K562 (cell line): ENCODE data around the gene MOSPD3. TPM values are rescaled to one million over a fixed set of nuclear protein-coding genes. Genes with fewer than 3 reads are reported as not detected.
A peak's percentile ranks its signal among the peaks of the same experiment; 100 is the strongest.

Experiments
- FIP1L1 ChIP-seq: fragments of 200-400 bp; formaldehyde crosslinking; IDR thresholded peaks from 2 replicates; pipeline ENCODE4 v1.6.1; 2018; ENCODE audit warnings: mild to moderate bottlenecking, low read depth, low read length; ENCODE audit not compliant: poor library complexity, severe bottlenecking
- KDM5B ChIP-seq: fragments of 200-600 bp; sonication (generic); IDR thresholded peaks from 2 replicates; pipeline ENCODE4 v1.6.1; 2012; ENCODE audit warnings: low read depth, mild to moderate bottlenecking, moderate library complexity, low read length, control low read depth, inconsistent platforms; ENCODE audit not compliant: insufficient replicate concordance
- NONO ChIP-seq, 2 experiments: fragments of 200-400 bp in 1 of 2; fragments of 450-650 bp in 1 of 2; formaldehyde crosslinking in 1 of 2; IDR thresholded peaks; 2 replicates each; pipeline ENCODE4 v1.6.1; 2017; ENCODE audit warnings: low read depth in 2 of 2, mild to moderate bottlenecking in 2 of 2, moderate library complexity in 2 of 2, low read length in 1 of 2
- RAD21 ChIP-seq, 2 experiments: fragments of 250-450 bp in 1 of 2; fragments of 450-650 bp in 1 of 2; sonication (Bioruptor Pico) in 1 of 2; formaldehyde crosslinking in 1 of 2; IDR thresholded peaks in 1 of 2; conservative IDR thresholded peaks in 1 of 2; 2 replicates each; pipeline versions ENCODE4 v1.4.0 to v1.8.0; 2020 to 2022; ENCODE audit warnings: mild to moderate bottlenecking in 2 of 2, moderate library complexity in 1 of 2
- RCOR1 ChIP-seq, 2 experiments: IDR thresholded peaks; 2 replicates each; pipeline ENCODE4 v1.6.1; 2012; ENCODE audit warnings: low read depth in 2 of 2, low read length in 2 of 2, borderline replicate concordance in 1 of 2, improper control_type of control experiment in 1 of 2
- SMARCC2 ChIP-seq: fragments of 450-650 bp; IDR thresholded peaks from 2 replicates; pipeline ENCODE4 v1.6.1; 2017; ENCODE audit warnings: antibody characterized with exemption, moderate library complexity, mild to moderate bottlenecking, low read depth
- SMARCE1 ChIP-seq: fragments of 450-650 bp; IDR thresholded peaks from 2 replicates; pipeline ENCODE4 v1.7.1; 2016; ENCODE audit warnings: mild to moderate bottlenecking
- TEAD1 ChIP-seq, 2 experiments: fragments of 450-650 bp in 1 of 2; sonication (generic) in 1 of 2; formaldehyde crosslinking; IDR thresholded peaks; 2 replicates each; pipeline versions ENCODE4 v1.4.0 to v1.8.0; 2020 to 2022; ENCODE audit warnings: mild to moderate bottlenecking in 2 of 2, missing genetic modification reagents in 1 of 2
- ZNF347 ChIP-seq: fragments of 450-650 bp; formaldehyde crosslinking; IDR thresholded peaks from 2 replicates; pipeline ENCODE4 v1.4.0; 2020; ENCODE audit warnings: low read depth, mild to moderate bottlenecking, moderate library complexity
- polyA plus RNA-seq, 8 experiments: library from polyadenylated mRNA; depleted of rRNA in 4 of 8; stranded (reverse) in 5 of 8; unstranded in 3 of 8; fragments of >200 nt; fragmentation: Nextera tagmentation in 2 of 8; fragmentation: Illumina TruSeq in 1 of 8; extraction: Ambion mirVana in 2 of 8; extraction: Trizol in 1 of 8; gene quantifications; 2 replicates each; pipeline versions ENCODE4 v1.2.1 to v1.2.3, GENCODE V29; 2011 to 2014; ENCODE audit warnings: inconsistent platforms in 1 of 8, missing spikeins in 1 of 8
- total RNA-seq, 7 experiments: library from RNA; depleted of rRNA in 6 of 7; stranded (reverse); fragments of >200 nt in 6 of 7; fragmentation: Illumina TruSeq in 2 of 7; extraction: Trizol in 2 of 7; gene quantifications; 2 replicates each; pipeline versions ENCODE4 v1.2.1 to v1.2.3, GENCODE V29; 2011 to 2021; ENCODE audit warnings: low replicate concordance in 1 of 7
- TF ChIP-seq, protein P1 (sequence below), 2 experiments: IDR thresholded peaks; 2 replicates each; pipeline ENCODE4 v1.6.1; 2011; ENCODE audit warnings: borderline replicate concordance in 1 of 2, control low read depth in 1 of 2, low read depth in 1 of 2, low read length in 1 of 2, mild to moderate bottlenecking in 1 of 2, mixed read lengths in 1 of 2, moderate library complexity in 1 of 2; ENCODE audit not compliant: insufficient read depth in 1 of 2, insufficient read length in 1 of 2, poor library complexity in 1 of 2, severe bottlenecking in 1 of 2; ENCODE audit errors: extremely low read depth in 1 of 2
- TF ChIP-seq, protein P2 (sequence below): fragments of 450-650 bp; formaldehyde crosslinking; IDR thresholded peaks from 2 replicates; pipeline ENCODE4 v1.4.0; 2020; ENCODE audit warnings: mild to moderate bottlenecking, moderate library complexity
- TF ChIP-seq, protein P3 (sequence below): sonication (generic); formaldehyde crosslinking; IDR thresholded peaks from 2 replicates; pipeline ENCODE4 v1.8.1; 2022; ENCODE audit warnings: missing genetic modification reagents
- TF ChIP-seq, protein P4 (sequence below): fragments of 450-650 bp; formaldehyde crosslinking; IDR thresholded peaks from 2 replicates; pipeline ENCODE4 v1.4.0; 2022; ENCODE audit warnings: mild to moderate bottlenecking, moderate library complexity
- TF ChIP-seq, protein P5 (sequence below): fragments of 450-650 bp; IDR thresholded peaks from 2 replicates; pipeline ENCODE4 v1.6.1; 2018; ENCODE audit warnings: mild to moderate bottlenecking, low read depth; ENCODE audit not compliant: partially characterized antibody

MOSPD3 gene
- total and polyA plus RNA-seq, 9 of the 15 experiments (the other 6 are each of a cell fraction or from before 2014, with no cell fraction given): 1.4 to 32.1 (median 7.3) TPM

DNA sequence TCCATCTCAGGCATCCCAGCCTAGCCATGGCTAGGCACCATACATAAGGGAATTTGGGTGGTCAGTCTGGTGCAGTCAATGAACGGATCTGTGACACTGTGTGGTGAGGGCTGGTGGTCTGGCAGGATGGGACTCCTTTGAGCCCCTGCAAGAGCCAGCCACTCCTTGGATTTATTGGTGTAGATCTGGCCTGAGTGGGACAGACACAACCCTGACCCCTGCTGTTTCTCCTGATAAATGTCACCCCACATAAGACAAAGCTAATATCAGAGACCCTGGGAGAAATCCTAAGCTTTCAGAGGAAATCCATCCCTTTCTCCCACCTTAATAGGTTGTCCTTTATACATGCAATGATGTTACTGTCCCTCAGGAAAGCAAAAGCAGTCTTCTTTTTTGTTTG, 23.9 kb upstream of the MOSPD3 start (continued):
- TF ChIP-seq ZNF347 (CRISPR knock-in tag) (no peak), KDM5B (no peak), NONO (IDR thresholded peaks at IDR 0.05; ENCODE audit: low read depth in 2 of 2, low read length in 1 of 2) (no peak), FIP1L1 (no peak), SMARCE1 (no peak), RAD21 (CRISPR knock-in tag; conservative IDR thresholded peaks at IDR 0.05 in 1 of 2, IDR thresholded peaks at IDR 0.05 in 1 of 2) (peak; percentile 49 to 63), RCOR1 (IDR thresholded peaks at IDR 0.05; ENCODE audit: borderline replicate concordance in 1 of 2, low read depth in 2 of 2, low read length in 2 of 2) (0 out of 4 replicates have a peak, but pooled peaks of 1 of the 2 experiments have one; percentile 16), SMARCC2 (no peak), TEAD1 (CRISPR knock-in tag; IDR thresholded peaks at IDR 0.05) (no peak)
- TF ChIP-seq, protein P1, sequence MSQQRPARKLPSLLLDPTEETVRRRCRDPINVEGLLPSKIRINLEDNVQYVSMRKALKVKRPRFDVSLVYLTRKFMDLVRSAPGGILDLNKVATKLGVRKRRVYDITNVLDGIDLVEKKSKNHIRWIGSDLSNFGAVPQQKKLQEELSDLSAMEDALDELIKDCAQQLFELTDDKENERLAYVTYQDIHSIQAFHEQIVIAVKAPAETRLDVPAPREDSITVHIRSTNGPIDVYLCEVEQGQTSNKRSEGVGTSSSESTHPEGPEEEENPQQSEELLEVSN (IDR thresholded peaks at IDR 0.05; ENCODE audit: borderline replicate concordance in 1 of 2, extremely low read depth in 1 of 2, insufficient read depth in 1 of 2, insufficient read length in 1 of 2, low read depth in 1 of 2, low read length in 1 of 2, poor library complexity in 1 of 2, severe bottlenecking in 1 of 2): no peak
- TF ChIP-seq, protein P2, sequence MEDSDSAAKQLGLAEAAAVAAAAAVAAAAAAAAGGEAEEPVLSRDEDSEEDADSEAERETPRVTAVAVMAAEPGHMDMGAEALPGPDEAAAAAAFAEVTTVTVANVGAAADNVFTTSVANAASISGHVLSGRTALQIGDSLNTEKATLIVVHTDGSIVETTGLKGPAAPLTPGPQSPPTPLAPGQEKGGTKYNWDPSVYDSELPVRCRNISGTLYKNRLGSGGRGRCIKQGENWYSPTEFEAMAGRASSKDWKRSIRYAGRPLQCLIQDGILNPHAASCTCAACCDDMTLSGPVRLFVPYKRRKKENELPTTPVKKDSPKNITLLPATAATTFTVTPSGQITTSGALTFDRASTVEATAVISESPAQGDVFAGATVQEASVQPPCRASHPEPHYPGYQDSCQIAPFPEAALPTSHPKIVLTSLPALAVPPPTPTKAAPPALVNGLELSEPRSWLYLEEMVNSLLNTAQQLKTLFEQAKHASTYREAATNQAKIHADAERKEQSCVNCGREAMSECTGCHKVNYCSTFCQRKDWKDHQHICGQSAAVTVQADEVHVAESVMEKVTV (CRISPR knock-in tag): 0 out of 2 replicates have a peak, but pooled peaks have one; percentile 17
- TF ChIP-seq, protein P3, sequence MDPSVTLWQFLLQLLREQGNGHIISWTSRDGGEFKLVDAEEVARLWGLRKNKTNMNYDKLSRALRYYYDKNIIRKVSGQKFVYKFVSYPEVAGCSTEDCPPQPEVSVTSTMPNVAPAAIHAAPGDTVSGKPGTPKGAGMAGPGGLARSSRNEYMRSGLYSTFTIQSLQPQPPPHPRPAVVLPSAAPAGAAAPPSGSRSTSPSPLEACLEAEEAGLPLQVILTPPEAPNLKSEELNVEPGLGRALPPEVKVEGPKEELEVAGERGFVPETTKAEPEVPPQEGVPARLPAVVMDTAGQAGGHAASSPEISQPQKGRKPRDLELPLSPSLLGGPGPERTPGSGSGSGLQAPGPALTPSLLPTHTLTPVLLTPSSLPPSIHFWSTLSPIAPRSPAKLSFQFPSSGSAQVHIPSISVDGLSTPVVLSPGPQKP (CRISPR knock-in tag): no peak
- TF ChIP-seq, protein P4, sequence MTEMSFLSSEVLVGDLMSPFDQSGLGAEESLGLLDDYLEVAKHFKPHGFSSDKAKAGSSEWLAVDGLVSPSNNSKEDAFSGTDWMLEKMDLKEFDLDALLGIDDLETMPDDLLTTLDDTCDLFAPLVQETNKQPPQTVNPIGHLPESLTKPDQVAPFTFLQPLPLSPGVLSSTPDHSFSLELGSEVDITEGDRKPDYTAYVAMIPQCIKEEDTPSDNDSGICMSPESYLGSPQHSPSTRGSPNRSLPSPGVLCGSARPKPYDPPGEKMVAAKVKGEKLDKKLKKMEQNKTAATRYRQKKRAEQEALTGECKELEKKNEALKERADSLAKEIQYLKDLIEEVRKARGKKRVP (CRISPR knock-in tag): no peak
- TF ChIP-seq, protein P5, sequence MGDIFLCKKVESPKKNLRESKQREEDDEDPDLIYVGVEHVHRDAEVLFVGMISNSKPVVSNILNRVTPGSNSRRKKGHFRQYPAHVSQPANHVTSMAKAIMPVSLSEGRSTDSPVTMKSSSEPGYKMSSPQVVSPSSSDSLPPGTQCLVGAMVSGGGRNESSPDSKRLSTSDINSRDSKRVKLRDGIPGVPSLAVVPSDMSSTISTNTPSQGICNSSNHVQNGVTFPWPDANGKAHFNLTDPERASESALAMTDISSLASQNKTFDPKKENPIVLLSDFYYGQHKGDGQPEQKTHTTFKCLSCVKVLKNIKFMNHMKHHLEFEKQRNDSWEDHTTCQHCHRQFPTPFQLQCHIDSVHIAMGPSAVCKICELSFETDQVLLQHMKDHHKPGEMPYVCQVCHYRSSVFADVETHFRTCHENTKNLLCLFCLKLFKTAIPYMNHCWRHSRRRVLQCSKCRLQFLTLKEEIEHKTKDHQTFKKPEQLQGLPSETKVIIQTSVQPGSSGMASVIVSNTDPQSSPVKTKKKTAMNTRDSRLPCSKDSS: no peak
